ES-I3 (cell line): ENCODE data around the gene SLC35A3.

Source experiments
- H3K36me3 ChIP-seq: 2 replicates; pipeline ENCODE4 v1.6.1; 2013; ENCODE audit warnings: mild to moderate bottlenecking, low read length, control low read depth, moderate library complexity; ENCODE audit not compliant: insufficient read depth
- H3K4me1 ChIP-seq: 2 replicates; pipeline ENCODE4 v1.6.1; 2013; ENCODE audit warnings: mild to moderate bottlenecking, control low read depth, low read length; ENCODE audit not compliant: insufficient read depth
- H3K9ac ChIP-seq: 2 replicates; pipeline ENCODE4 v1.6.1; 2013; ENCODE audit warnings: low read depth, mild to moderate bottlenecking, low read length, moderate library complexity
- H3K9me3 ChIP-seq: 2 replicates; pipeline ENCODE4 v1.6.1; 2013; ENCODE audit warnings: mild to moderate bottlenecking, low read length, moderate library complexity; ENCODE audit not compliant: control insufficient read depth, insufficient read depth

Gene SLC35A3

DNA sequence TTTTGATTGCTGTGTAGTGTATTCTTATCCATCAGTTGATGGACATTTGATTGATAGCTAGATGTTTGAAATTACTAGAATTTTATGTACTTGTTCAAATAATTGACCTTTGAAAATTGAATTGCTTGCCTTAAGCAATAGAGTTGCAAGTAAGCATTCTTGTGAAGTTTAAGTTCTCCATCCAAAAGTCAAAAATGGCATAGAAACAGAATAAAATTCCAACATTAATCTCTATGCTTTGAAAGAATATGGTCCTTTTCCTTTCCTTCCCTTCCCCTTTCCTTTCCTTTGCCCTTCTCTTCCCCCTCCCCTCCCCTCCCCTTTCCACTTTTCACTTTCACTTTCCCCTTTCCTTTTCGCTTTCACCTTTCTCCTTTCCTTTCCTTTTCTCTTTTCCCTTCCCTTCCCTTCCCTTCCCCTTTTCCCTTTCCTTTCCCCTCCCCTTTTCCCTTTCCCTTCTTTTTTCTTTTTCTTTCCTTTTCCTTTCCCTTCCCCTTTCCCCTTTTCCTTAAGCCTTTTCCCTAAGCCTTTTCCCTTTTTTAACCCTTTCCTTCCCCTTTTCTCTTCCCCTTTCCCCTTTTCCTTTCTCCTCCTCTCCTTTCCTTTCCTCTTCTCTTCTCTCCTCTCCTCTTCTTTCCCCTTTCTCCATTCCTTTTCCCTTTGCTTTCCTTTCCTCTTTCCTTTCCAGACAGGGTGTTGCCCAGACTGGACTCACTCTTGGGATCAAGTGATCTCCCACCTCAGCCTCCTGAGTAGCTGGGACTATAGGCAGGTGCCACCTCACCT, 95.6 kb downstream of the SLC35A3 start:
- Histone ChIP-seq H3K9me3 (no peaks in the 10 kb centered on the region), H3K9ac (no peak overlapping the region), H3K4me1 (no peaks in the 10 kb centered on the region), H3K36me3 (peaks cover 23% of the 10 kb centered on the region)

DNA sequence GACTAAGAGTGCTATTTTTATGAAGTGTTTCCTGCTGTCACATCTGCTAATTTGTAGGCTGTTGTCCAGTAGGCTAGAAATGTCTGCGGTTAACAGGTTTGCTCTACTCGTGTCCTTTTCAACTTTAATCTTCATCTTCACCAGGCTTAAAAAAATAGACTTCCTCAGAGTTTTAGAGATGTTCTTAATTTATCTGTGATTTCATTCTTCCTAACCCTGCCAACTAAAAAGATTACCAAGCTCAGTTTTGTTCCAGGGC, 96.1 kb downstream of the SLC35A3 start:
- Histone ChIP-seq H3K36me3 (peaks cover 18% of the 10 kb centered on the region), H3K9me3 (no peaks in the 10 kb centered on the region), H3K9ac (no peak overlapping the region), H3K4me1 (no peaks in the 10 kb centered on the region)

DNA sequence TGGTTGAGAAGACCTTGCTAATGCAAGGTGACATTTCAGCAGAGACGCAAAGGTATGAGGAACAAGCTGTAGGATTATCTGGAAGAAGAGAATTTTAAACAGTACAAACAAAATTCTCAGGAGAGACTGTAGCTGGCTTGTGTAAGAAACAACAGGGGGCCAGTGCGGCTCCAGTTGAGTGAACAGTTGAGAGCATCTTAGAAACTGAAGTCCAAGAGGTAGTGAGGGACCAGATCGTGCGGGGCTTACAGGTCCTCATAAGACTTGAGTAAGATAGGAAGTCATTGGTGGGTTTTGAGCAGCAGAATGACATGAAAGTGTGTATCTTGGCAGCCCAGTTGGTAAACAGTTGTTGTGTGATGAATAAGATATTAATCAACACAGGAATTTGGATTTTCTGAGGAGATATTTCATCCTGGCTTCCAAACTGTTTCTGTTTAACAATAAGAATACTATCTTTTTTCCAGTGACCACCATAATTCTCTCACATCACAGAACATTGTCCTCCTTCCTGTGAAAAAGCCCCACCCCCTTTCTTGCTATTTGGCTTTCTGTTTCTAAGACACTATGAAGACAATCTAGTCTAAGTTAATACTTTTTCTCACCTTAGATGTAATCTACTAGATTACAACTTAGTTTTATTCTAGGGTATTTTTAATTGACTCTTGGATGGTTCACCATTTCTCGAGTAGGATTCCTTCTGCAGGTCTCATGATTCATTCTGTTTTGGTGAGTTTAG, 100.6 kb downstream of the SLC35A3 start:
- Histone ChIP-seq H3K36me3 (peaks cover 15% of the 10 kb centered on the region), H3K4me1 (no peaks in the 10 kb centered on the region), H3K9me3 (no peaks in the 10 kb centered on the region), H3K9ac (no peak overlapping the region)

DNA sequence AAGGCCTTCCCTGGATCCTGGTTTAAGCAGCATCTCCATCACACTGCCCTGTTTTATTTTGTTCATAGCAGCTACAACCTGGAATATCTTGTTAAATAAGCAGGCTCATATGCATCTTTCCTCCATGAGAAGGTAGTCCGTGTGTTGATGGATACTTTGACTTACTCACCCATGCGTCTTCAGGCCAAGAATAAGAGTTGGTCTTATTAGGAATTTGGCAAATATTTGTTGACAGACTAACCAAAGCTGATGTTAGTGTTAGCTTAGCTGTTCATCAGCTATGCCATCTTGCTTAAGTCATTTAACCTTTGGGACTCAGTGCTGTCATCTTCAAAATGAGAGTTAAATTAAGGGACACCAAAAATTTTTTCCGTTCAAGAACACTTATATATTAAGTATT, 103.7 kb downstream of the SLC35A3 start:
- Histone ChIP-seq H3K36me3 (peaks cover 19% of the 10 kb centered on the region), H3K9me3 (no peaks in the 10 kb centered on the region), H3K4me1 (no peaks in the 10 kb centered on the region), H3K9ac (no peak overlapping the region)

DNA sequence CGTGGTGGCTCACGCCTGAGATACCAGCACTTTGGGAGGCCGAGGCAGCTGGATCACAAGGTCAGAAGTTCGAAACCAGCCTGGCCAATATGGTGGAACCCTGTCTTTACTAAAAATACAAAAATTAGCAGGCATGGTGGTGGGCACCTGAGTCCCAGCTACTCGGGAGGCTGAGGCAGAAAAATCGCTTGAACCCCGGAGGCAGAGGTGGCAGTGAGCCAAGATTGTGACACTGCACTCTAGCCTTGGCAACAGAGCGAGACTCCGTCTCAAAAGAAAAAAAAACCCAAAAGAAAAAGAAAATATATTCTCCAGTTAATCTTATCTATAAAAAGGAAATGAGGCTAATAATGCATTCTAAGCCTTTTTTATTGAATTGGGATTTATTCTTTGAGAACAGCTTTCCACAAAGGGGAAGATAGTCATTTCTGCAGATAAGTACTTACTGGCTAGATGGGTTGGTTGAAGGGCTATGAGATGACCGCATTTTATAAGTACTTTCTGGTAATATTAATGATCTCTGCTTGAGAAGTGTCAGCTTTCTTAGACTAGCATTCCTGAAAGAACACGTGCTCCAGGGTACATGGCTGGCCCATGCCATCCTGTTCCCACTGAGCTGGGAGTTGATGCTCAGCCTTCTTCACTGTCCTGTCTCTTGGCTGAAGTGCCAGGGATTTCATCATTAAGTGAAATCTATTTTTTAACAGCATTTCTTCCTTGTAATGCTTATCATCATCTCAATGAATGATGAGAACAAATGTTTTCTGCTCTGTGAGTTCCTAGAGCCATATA, 105.0 kb downstream of the SLC35A3 start:
- Histone ChIP-seq H3K9me3 (no peaks in the 10 kb centered on the region), H3K4me1 (no peaks in the 10 kb centered on the region), H3K9ac (no peak overlapping the region), H3K36me3 (peaks cover 17% of the 10 kb centered on the region)

DNA sequence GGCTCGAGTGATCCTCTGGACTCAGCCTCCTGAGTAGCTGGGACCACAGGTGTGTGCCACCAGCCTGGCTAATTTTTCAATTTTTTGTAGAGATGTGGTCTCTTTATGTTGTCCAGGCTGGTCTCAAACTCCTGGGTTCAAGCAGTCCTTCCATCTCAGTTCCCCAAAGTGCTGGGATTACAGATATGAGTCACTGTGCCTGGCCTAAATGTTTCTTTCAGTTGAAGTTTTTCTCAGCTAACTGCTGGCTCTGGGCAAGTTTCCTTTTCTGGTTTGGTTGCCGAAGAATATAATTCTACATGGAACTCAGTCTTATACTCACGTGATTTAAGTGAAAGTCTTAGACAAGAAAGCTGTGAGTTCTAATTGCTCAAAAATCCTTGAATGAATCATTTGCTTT, 106.0 kb downstream of the SLC35A3 start:
- Histone ChIP-seq H3K9ac (no peak overlapping the region), H3K36me3 (peaks cover 11% of the 10 kb centered on the region), H3K4me1 (no peaks in the 10 kb centered on the region), H3K9me3 (no peaks in the 10 kb centered on the region)

DNA sequence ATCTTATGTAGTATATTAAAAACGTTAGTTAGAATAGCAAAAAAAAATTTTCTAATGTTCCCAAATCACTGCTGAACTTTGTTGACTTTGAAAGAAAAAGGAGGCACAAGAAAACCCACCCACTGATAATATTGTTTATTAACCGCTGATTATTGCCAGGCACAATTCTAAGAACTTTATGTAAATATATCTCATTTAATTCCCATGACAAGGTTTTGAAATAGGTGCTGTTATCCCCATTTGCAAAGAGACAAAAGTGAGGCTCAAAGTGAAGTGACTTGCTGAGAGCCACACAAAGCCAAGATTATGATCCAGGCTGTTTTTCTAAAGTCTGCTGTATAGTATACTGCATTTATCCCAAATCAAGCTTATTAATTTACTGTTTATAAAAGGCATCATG, 106.5 kb downstream of the SLC35A3 start:
- Histone ChIP-seq H3K9ac (no peak overlapping the region), H3K36me3 (peaks cover 11% of the 10 kb centered on the region), H3K4me1 (no peaks in the 10 kb centered on the region), H3K9me3 (no peaks in the 10 kb centered on the region)

DNA sequence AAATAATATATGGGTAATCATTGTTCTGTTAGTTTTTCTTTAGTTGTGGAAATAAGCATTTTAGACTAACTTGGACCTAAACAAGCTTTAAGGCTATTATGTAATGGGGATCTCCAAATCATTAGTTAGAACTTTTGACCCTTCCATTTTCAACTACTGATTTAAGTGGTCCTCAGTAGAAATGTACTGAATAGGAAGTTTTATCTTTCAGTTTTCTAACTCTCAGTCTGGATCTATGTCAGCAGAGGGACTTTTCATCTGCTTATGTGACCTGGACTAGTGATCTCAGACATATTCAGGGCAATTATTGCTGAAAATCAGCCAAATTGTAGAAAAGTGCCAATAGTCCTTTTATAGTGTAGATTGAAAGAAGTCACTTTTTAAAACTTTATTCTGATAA, 106.9 kb downstream of the SLC35A3 start:
- Histone ChIP-seq H3K36me3 (peaks cover 11% of the 10 kb centered on the region), H3K9ac (no peak overlapping the region), H3K4me1 (no peaks in the 10 kb centered on the region), H3K9me3 (no peaks in the 10 kb centered on the region)

DNA sequence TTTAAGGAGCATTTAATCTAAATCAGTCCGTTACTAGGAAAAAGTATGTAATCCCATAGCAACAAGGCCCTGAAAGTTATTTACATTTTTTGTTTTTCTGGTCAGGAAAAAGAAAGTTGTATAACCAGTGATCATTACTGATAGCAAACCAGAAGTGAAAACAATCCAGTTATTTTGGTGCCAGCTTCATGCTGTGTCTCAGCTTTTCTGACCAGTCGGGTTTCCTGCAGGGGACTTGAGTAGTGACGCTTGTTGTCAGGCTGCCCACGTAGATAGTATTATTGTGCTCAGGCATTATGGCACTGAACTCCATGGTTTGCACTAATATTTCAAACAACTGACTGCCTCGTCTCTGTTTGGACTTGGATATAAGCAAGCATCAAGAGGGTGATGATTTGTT, 107.7 kb downstream of the SLC35A3 start:
- Histone ChIP-seq H3K9ac (no peak overlapping the region), H3K36me3 (peaks cover 11% of the 10 kb centered on the region), H3K9me3 (no peaks in the 10 kb centered on the region), H3K4me1 (no peaks in the 10 kb centered on the region)

DNA sequence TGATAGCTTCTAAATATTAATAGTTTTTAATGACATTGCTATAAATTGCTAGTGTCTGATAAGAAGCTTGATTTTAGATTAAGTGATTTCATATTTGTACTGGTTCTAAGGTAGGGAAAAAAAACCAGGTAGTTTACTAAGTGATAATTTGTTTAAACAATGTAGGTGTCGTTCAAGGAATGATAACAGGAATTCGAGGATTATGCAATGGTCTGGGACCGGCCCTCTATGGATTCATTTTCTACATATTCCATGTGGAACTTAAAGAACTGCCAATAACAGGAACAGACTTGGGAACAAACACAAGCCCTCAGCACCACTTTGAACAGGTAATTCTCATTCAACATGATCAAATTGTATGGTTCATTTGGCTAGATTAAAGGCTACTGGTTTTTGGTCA, 110.5 kb downstream of the SLC35A3 start:
- no peaks in the 10 kb centered on the region for H3K4me1 ChIP-seq
- H3K36me3 ChIP-seq, result peaks cover 9% of the 10 kb centered on the region
- no peak overlapping the region for H3K9ac ChIP-seq
- H3K9me3 ChIP-seq, result no peaks in the 10 kb centered on the region
